Activated CD8-positive, alpha-beta T cell treated with anti-CD3 and anti-CD28 coated beads for 36 hours (primary cell): ENCODE results near the gene ANXA10. TPM values are rescaled to one million over a fixed set of nuclear protein-coding genes. Genes with fewer than 3 reads are reported as not detected.

Source experiments
- ATAC-seq: fragments of 200-7000 bp; cut with Tn5 transposase; one replicate; pipeline ENCODE4 v1.10.0; 2021; ENCODE audit warnings: mild to moderate bottlenecking, moderate library complexity
- CTCF ChIA-PET: fragments of 350-600 bp; sonication (Branson Sonifier 250); formaldehyde crosslinking; loops from one replicate; lab custom pipeline; 2021; ENCODE audit warnings: antibody characterized with exemption; lab: Charles Lee
- POLR2A ChIA-PET: fragments of 350-600 bp; sonication (Branson Sonifier 250); formaldehyde crosslinking; loops from one replicate; lab custom pipeline; 2021; ENCODE audit warnings: antibody characterized with exemption; lab: Charles Lee
- DNase-seq: peaks from one replicate; pipeline ENCODE4 v3.0.0-alpha.2; 2020
- H3K27ac Mint-ChIP-seq: one replicate; pipeline ENCODE4 v1.8.0; 2021; ENCODE audit warnings: mild to moderate bottlenecking, mixed read lengths
- H3K27me3 Mint-ChIP-seq: one replicate; pipeline ENCODE4 v1.8.0; 2021; ENCODE audit warnings: mixed read lengths
- H3K36me3 Mint-ChIP-seq: one replicate; pipeline ENCODE4 v1.8.0; 2021; ENCODE audit warnings: low read depth, mixed read lengths
- H3K4me1 Mint-ChIP-seq: one replicate; pipeline ENCODE4 v1.8.0; 2021; ENCODE audit warnings: low read depth, mixed read lengths
- H3K4me3 Mint-ChIP-seq: one replicate; pipeline ENCODE4 v1.8.0; 2021; ENCODE audit warnings: mild to moderate bottlenecking, moderate library complexity, mixed read lengths
- H3K9me3 Mint-ChIP-seq: one replicate; pipeline ENCODE4 v1.8.0; 2021; ENCODE audit warnings: mixed read lengths
- CTCF ChIP-seq: fragments of 200-600 bp; IDR thresholded peaks from one replicate; pipeline ENCODE4 v1.8.0; 2022; ENCODE audit warnings: antibody characterized with exemption, mild to moderate bottlenecking
- intact Hi-C: fragments of 100-400 bp; cut with micrococcal nuclease; formaldehyde crosslinking; loops from one replicate; pipeline ENCODE4 v1.10.0; 2022
- total RNA-seq, 2 experiments: library from RNA; stranded (reverse); gene quantifications; one replicate each; pipeline ENCODE4 v1.2.3, GENCODE V29; 2021

ANXA10 gene
- total RNA-seq, 2 experiments from 2014 or later, result not detected

GRCh38 chr4:168163106-168163505 is 70.8 kb downstream of the ANXA10 start:
- no peak overlapping the region for H3K27ac Mint-ChIP-seq
- H3K36me3 Mint-ChIP-seq, result no peaks in the 10 kb centered on the region
- H3K4me3 Mint-ChIP-seq, result no peak overlapping the region
- ChIA-PET POLR2A (no interaction called here), CTCF (no interaction called here)
- DNase-seq (no peak), ATAC-seq (no peak)
- intact Hi-C loops, result no loop called here
- no peaks in the 10 kb centered on the region for H3K4me1 Mint-ChIP-seq
- peaks cover 3% of the 10 kb centered on the region for H3K27me3 Mint-ChIP-seq
- no peak for TF ChIP-seq CTCF
- peaks cover 6% of the 10 kb centered on the region for H3K9me3 Mint-ChIP-seq

- H3K36me3 Mint-ChIP-seq, result no peaks in the 10 kb centered on the region
- intact Hi-C loops, result no loop called here
Measured at GRCh38 chr4:168164045-168164444, 71.7 kb downstream of the ANXA10 start.

GRCh38 chr4:168164915-168165548 is 72.7 kb downstream of the ANXA10 start:
- TF ChIP-seq CTCF, result no peak
- POLR2A ChIA-PET, result no interaction called here
- Mint-ChIP-seq H3K4me3 (no peak overlapping the region), H3K27me3 (peaks cover 3% of the 10 kb centered on the region), H3K36me3 (no peaks in the 10 kb centered on the region), H3K4me1 (no peaks in the 10 kb centered on the region), H3K27ac (no peak overlapping the region), H3K9me3 (no peaks in the 10 kb centered on the region)
- ATAC-seq (no peak), DNase-seq (no peak)
- intact Hi-C loops, result no loop called here
- CTCF ChIA-PET, result interaction anchor here (1.7 kb wide), 1 partner anchor 11 kb away, joined by 5 read pairs; no protein-coding TSS in a partner anchor

More at GRCh38 chr4:168164045-168164444, 71.7 kb downstream of the ANXA10 start:
- Mint-ChIP-seq H3K27me3 (peaks cover 3% of the 10 kb centered on the region), H3K4me3 (no peak overlapping the region), H3K27ac (no peak overlapping the region), H3K4me1 (no peaks in the 10 kb centered on the region), H3K9me3 (peaks cover 2% of the 10 kb centered on the region)
- no peak for DNase-seq
- CTCF ChIA-PET, result no interaction called here
- ATAC-seq, result no peak
- POLR2A ChIA-PET, result no interaction called here
- TF ChIP-seq CTCF, result no peak

- Mint-ChIP-seq H3K4me1 (no peaks in the 10 kb centered on the region), H3K36me3 (no peaks in the 10 kb centered on the region), H3K4me3 (no peak overlapping the region), H3K27ac (no peak overlapping the region), H3K27me3 (no peaks in the 10 kb centered on the region), H3K9me3 (no peaks in the 10 kb centered on the region)
- ChIA-PET CTCF (no interaction called here), POLR2A (no interaction called here)
- DNase-seq, result no peak
- TF ChIP-seq CTCF, result no peak
- intact Hi-C loops, result no loop called here
- ATAC-seq, result no peak
Measured at GRCh38 chr4:168167714-168168284, 75.5 kb downstream of the ANXA10 start.

GRCh38 chr4:168174308-168174707 is 82.0 kb downstream of the ANXA10 start:
- intact Hi-C loops, result no loop called here
- TF ChIP-seq CTCF, result no peak
- Mint-ChIP-seq H3K27ac (no peak overlapping the region), H3K4me3 (no peak overlapping the region), H3K4me1 (no peaks in the 10 kb centered on the region), H3K27me3 (no peaks in the 10 kb centered on the region), H3K9me3 (no peaks in the 10 kb centered on the region), H3K36me3 (no peaks in the 10 kb centered on the region)
- DNase-seq, result no peak
- ChIA-PET CTCF (no interaction called here), POLR2A (no interaction called here)
- no peak for ATAC-seq
